Stimulated activated naive CD8-positive, alpha-beta T cell treated with anti-CD3 and anti-CD28 coated beads, Interleukin-15, Interleukin-2, amounts not matched to agents 100 U/mL and 50 U/mL, for 24 hours (primary cell): ENCODE results near the gene HP.
"Not testable (repeated sequence)": the region's sequence is repeated elsewhere in the genome, so short reads cannot be mapped to it uniquely, and the experiment has no call there.

Experiments used
- ATAC-seq: fragments of 150-1000 bp; cut with Tn5 transposase; one replicate; pipeline ENCODE4 v1.10.0; 2021
- DNase-seq: peaks from one replicate; pipeline ENCODE4 v3.0.0; 2021

HP gene

DNA sequence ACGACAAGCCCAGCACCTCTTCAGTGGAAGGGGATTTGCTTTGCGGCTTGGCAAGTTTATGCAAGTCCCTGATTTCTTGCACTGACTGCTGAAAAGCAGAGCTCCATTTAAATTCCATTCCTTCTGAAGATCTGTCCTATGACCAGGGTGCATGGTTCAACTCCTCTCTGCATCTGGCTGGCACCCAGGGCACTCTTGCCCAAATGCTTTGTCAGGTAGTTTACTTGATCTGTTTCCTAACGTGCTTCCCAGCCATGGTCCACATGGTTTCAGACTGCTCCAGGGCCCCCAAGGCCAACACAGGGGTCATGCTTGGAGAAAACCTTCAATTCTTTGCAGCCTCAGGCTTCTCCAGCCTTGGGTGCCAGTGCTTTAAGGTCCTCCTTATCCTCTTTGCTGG is 11.2 kb upstream of the HP start:
- ATAC-seq (no peak), DNase-seq (no peak)

DNA sequence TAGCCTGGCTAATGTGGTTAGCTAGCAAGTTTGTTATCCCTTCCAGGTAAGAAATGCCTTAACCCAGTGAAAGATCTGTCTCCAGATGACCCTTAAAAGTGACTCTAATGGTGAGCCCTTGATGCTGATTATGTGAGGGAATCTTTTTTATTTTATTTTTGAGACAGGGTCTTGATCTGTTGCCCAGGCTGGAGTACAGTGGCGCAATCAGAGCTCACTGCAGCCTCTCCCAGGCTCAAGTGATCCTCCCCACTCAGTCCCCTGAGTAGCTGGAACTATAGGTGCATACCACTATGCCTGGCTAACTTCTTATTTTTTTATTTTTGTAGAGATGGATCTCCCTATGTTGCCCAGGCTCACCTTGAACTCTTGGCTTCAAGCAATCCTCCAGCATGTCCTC is 10.8 kb upstream of the HP start:
- DNase-seq = no peak
- ATAC-seq = no peak

DNA sequence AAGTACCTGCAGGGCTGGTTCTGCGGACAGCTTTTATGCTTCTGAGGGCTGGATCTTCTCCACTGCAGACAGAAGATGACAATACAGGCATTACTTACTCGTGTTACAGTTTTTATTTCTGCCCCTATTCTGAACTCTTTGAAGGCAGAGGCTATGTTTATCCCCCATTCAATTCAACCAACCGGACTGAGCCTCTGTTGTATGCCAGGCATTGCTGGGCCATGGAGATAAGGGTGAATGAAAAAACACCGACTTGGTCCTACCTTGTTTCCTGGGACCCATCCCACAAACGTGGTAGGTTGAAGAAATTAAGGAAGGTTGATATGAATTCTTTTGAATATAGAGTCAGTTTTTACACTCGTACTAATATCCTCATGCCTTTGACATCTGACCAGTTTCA is 10.0 kb upstream of the HP start:
- no peak for DNase-seq
- no peak for ATAC-seq

DNA sequence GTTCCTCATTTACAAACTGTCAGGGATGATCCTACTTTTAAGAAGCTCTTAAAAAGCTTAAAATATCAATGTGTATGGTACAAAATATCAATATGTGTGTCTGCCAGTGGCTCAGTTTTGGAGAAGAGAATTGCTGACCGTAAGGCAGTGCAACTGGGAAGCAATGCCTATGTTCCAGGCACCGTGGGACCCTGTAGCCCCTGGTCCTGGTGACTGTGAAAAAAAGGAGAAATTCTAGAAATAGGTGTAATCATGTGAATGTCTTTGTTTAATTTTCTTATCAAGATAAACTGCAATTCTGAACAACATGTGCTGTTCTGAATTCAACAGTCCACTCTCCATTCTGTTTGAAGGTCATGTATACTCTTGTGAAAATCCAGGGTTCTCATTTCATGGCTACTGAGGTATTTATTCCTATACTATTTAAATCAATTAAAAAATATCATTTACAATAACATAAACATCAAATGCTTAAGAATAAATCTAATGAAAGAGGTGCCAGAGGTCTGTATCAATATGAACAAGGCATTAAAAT is 9.4 kb upstream of the HP start:
- DNase-seq = no peak
- ATAC-seq = no peak

DNA sequence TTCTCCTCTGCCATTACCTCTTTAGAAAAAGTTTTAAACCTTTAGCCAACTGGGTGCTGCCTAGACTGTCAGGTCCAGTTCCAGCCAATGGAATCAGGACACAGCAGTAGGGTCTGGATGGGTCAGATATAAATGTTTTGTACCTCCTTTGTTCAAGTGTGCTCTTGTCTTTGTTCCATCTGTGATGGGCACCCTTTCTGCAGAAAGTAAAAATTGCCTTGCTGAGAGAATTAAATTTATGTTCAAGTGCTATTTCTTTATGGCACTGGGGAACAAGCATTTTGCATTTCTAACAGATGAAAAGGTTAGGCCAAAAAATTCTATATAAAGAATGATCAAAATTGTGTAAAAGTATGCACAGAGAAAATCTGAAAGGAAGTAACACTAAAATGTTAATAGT is 5.2 kb upstream of the HP start:
- ATAC-seq (no peak), DNase-seq (no peak)

DNA sequence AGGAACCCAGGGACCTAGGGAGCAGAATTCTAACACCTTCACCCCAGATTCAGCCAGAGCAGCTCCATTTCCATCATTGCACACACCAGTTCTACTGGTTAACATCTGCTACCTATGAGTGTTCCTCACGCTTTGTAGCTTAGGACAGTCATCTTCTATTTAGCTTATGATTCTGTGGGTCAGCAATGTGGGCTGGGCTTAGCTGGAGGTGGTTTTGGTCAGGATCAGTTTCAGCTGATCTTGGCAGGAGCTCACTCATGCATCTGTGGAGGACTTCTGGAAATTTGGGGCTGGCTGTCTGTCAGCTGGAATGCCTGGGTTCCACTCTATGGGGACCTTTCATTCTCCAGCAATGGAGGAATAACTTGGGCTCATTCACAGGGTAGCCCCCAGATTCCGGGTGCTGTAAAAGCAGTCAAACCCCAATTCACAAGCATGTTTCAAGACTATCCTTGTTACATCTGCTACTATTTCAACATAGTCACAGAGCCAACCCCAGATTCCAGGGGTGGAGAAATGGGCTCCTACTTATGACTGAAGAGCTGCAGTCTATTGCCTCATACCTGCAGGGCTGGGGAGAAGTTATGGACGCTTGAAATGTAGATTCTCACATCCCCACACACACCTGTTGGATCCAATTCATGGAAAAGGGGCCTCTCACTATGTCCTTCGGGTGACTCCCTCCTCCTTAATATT is 3.4 kb upstream of the HP start:
- DNase-seq = no peak
- no peak for ATAC-seq

DNA sequence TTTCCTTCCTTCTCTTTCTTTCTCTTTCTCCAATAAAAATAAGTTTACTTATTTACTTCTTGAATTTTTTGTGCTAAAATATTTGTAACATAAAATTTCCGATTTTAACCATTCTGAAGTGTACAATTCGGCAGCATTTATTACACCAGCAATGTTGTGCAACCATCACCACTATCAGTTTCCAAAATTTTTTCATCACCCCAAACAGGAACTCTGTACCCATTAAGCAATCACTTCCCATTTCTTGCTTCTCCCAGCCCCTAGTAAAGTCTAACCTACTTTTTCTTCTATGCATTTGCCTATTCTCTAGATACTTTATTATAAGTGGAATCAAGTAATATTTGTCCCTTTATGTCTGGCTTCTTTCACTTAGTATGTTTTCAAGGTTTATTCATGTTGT is 2.5 kb upstream of the HP start:
- DNase-seq = no peak

DNA sequence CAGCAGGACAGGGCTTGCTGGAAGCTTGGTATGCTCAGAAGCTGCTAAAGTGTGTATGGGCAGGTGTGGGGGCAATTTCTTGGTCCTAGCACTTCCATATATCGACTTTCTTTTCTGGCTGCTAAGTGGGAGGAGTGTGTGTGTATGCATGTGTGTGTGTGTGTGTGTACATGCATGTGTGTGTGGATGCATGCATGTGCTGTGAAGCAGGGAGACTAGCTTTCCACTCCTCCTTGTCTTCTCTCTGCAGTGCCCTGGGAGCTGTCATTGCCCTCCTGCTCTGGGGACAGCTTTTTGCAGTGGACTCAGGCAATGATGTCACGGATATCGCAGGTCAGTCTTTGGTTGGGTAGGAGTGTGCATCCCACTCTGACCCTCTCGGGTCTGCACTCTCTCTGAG is 1.6 kb downstream of the HP start:
- DNase-seq (no peak), ATAC-seq (no peak)

More for the DNA sequence above, 2.5 kb upstream of the HP start:
- ATAC-seq = no peak

DNA sequence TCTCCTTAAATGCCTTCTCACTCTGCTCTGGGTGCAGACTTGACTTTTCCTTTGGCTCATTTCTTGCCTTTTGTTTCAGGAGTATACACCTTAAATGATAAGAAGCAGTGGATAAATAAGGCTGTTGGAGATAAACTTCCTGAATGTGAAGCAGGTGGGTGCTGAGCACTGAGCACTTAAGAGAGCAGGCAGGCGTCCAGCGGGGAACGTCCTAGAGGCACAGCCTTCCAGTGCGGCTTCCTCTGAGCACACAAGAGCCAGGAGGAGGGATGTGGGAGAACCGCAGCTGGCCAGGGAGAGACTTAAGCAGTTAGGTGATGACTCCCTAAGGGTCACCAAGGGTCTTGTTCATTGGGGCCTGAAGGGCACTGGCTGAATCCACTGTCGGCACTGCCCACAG is 3.0 kb downstream of the HP start:
- DNase-seq, ATAC-seq: not testable (repeated sequence)

DNA sequence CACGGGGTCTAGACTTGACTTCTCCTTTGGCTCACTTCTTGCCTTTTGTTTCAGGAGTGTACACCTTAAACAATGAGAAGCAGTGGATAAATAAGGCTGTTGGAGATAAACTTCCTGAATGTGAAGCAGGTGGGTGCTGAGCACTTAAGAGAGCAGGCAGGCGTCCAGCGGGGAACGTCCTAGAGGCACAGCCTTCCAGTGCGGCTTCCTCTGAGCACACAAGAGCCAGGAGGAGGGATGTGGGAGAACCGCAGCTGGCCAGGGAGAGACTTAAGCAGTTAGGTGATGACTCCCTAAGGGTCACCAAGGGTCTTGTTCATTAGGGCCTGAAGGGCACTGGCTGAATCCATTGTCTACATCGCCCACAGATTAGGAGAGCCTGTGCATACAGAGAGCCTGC is 4.8 kb downstream of the HP start:
- ATAC-seq, DNase-seq: not testable (repeated sequence)

DNA sequence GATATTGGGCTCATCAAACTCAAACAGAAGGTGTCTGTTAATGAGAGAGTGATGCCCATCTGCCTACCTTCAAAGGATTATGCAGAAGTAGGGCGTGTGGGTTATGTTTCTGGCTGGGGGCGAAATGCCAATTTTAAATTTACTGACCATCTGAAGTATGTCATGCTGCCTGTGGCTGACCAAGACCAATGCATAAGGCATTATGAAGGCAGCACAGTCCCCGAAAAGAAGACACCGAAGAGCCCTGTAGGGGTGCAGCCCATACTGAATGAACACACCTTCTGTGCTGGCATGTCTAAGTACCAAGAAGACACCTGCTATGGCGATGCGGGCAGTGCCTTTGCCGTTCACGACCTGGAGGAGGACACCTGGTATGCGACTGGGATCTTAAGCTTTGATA is 6.1 kb downstream of the HP start:
- ATAC-seq (no peak), DNase-seq (no peak)

DNA sequence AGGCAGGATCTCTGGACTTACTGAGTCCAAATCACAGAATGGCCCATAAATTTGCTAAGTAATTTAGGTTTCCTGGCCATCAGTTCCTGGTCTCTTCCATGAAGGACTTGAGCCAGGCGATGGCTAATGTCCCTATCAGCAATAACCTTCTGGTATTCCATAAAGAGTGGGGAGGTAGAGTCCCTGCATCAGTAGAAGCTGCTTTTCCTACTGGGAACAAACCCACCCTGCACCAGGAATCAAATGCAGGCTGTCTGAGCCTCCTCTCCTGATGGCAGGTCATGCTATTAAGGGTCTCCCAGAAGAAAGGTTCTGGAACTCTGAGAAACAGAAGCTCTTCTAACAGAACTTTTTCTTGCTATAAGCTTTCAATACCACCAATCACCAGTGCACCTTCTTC is 7.3 kb downstream of the HP start:
- DNase-seq (no peak), ATAC-seq (no peak)

DNA sequence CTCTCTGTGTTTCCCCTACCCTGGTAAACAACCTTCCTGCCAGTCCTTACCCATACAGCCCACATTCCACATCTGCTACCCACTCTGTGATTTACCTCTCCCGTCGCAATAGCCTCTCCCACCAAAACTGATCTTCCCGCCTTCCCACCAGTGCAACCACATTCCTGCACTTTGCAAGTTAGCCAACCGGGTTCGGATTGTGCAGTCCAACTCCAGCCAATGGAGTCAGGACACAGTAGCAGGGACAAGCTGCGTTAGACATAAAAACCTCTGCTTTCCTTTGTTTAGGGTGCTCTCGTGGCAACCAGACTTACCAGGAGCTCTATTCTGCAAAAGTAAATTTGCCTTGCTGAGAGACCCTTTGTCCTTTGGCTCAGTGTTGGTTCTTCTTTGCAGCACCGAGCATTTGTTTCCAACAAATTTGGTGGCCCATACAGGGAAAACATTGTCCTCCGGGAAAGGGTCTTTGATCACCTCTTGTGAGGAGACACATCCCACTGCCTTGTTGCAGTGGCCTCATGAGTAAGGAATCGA is 10.1 kb downstream of the HP start:
- DNase-seq (no peak), ATAC-seq (no peak)

DNA sequence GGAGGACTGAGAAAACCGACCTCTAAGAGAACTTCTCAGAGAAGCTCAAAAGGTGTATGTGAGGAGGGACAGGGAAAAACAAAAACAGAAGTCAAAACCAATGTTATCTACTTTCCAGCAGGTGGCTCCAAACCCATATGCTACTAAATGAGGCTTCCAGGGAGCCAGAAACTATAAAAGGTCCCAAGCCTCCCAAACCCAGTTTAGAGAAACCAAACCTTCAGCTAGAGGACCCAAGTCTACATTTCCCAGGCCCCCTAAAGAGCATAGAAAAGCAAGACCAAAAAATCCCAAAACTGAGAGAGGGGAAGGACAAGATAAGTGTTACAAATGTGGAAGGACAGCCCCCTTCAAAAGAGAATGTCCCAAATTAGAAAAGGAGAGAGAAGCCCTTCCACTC is 12.4 kb downstream of the HP start:
- no peak for ATAC-seq
- no peak for DNase-seq

DNA sequence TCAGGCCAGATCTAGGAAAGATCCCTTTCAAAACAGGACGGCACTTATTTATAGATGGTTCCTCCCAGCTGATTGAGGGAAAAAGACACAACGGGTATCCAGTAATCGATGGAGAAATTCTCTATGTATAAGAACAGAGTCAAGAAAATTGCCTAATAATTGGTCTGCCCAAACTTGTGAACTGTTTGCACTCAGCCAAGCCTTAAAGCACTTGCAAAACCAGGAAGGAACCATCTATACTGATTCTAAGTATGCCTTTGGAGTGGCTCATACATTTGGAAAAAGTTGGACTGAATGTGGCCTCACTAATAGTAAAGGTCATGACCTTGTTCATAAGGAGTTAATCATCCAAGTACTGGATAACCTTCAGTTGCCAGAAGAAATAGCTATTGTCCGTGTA is 14.6 kb downstream of the HP start:
- ATAC-seq (no peak), DNase-seq (no peak)

DNA sequence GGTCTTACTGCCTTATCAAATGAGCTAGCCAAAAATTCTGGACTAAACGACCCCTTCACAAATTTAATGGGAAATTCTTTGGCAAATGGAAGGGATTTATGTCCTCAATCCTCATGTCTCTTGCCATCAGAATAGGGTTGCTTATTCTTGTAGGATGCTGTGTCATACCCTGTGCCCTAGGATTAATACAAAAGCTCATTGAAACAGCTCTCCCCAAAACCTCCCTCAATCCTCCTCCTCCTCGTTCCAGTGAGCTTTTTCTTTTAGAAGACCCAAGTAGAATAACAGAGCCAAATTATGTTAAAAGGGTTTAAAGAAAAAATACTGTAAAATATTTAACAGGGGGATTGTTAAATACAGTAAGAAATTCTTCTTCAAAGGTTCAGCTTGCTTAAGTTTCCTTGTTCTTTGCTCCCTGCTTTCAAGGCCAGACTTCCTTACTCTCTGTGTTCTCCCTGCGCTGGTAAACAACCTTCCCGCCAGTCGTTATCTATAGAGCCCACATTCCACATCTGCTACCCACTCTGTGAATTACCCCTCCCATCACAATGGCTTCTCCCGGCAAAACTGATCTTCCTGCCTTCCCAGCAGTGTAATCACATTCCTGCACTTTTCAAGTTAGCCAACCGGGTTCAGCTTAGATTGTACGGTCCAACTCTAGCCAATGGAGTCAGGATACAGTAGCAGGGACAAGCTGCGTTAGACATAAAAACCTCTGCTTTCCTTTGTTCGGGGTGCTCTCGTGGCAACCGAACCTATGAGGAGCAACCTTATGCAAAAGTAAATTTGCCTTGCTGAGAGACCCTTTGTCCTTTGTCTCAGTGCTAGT is 18.4 kb downstream of the HP start:
- DNase-seq = no peak
- ATAC-seq = no peak

DNA sequence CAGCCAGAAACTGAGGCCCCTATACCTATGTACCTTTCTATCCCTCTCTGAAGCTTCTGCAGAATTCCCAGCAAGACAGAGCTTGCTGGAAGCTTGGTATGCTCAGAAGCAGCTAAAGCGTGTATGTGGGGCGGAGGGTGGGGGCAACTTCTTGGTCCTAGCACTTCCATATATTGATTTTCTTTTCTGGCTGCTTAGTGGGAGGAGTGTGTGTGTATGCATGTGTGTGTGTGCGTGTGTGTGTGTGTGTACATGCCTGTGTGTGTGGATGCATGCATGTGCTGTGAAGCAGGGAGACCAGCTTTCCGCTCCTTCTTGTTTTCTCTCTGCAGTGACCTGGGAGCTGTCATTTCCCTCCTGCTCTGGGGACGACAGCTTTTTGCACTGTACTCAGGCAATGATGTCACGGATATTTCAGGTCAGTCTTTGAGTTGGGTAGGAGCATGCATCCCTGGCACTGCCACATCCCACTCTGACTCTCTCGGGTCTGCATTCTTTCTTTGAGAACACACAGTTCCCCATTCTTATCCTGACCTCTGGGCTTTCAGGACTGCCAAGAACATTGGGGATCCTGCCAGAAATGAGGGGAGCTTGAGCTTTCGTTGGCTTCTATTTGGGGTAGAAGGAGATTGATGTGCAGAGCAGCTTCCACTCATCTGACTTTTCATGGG is 19.4 kb downstream of the HP start:
- no peak for DNase-seq
- ATAC-seq = no peak

DNA sequence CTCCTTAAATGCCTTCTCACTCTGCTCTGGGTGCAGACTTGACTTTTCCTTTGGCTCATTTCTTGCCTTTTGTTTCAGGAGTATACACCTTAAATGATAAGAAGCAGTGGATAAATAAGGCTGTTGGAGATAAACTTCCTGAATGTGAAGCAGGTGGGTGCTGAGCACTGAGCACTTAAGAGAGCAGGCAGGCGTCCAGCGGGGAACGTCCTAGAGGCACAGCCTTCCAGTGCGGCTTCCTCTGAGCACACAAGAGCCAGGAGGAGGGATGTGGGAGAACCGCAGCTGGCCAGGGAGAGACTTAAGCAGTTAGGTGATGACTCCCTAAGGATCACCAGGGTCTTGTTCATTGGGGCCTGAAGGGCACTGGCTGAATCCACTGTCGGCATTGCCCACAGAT is 20.8 kb downstream of the HP start:
- not testable (repeated sequence) for ATAC-seq, DNase-seq

DNA sequence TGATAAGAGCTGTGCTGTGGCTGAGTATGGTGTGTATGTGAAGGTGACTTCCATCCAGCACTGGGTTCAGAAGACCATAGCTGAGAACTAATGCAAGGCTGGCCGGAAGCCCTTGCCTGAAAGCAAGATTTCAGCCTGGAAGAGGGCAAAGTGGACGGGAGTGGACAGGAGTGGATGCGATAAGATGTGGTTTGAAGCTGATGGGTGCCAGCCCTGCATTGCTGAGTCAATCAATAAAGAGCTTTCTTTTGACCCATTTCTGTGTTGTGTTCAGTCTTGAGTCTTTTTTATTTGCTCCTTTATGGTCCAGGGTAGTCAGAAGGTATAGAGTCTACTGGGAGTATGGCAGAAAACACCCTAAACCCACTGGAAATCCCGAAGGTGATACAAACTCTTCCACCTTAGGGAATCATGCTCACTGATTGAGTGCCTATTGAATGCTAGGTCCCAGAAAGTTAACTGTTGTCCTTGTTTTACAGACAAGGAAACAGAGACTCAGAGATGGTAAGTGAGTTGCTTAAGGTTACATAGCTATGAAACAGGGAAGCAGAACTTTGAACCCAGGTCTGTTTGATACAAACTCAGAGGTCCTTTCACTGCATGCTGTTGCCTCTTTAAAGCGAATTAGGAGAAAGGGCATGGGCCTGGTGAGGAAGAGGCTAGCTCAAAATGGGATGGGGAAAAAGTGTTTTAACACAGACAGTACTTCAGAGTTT is 22.8 kb downstream of the HP start:
- not testable (repeated sequence) for ATAC-seq, DNase-seq

DNA sequence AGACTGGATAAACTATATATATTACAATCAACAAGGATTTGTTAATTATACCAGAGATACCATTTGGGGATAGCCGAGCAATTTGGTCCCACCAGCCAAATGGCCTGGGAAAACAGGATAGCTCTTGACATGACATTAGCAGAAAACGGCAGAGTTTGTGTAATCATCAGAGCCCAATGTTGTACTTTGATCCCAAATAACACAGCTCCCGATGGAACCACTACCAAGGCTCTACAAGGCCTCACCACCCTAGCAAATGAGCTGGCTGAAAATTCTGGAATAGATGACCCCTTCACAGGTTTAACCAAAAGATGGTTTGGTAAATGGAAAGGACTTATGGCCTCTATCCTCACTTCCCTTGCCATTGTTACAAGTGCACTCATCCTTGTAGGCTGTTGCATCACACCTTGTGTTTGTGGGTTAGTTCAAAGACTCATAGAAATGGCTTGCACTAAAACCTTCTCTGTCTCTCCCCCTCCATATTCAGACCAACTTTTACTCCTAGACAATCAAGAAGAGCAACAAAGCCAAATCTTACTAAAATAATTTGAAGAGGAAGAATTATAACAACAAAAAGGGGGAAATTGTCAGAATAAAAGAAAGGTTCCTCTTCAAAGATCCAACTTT is 29.6 kb downstream of the HP start:
- no peak for ATAC-seq

DNA sequence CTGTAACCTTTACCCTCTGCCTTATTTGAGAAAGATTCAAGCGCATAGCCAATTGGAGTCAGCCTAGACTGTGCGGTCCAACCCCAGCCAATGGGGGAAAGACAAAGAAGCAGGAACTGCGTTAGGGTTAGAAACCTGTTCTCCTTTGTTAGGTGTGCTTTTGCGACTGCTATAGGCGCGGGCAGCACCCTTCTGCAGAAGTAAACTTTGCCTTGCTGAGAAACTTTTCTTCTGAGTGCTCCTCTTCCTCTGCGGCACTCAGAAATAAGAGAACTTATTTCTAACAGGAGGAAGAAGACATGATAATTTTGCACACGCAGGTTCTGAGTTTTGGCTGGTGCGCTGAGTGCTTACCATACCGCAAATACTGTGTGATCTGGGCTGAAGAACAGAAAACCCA is 30.1 kb downstream of the HP start:
- ATAC-seq = no peak
- no peak for DNase-seq

More for the DNA sequence above, 29.6 kb downstream of the HP start:
- DNase-seq = no peak

DNA sequence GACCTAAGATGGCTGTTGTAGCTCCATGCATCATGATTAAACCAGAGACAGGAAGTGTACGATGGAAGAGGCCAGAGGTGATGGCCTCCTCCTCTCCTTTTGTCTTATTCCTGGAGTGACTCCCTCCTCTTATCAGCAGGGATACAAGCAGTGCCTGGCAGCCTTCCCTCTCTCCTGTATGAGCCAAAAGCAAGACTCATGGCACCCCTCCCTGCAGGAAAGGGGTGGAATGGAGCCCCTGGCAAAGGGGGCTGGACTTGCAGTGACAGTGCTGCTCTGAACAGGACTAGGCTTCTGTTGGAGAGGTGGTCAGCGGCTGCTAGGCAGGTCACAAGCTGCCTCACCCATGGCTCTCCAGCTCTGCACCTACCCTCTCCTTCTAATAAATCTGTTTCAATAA is 30.7 kb downstream of the HP start:
- ATAC-seq (no peak), DNase-seq (no peak)
